ENCODE data around the gene ZNF575. TPM values are rescaled to one million over a fixed set of nuclear protein-coding genes. Genes with fewer than 3 reads are reported as not detected.

ZNF575 gene
- total RNA-seq, 1 donor from 2014 or later, result 0.72 TPM

DNA sequence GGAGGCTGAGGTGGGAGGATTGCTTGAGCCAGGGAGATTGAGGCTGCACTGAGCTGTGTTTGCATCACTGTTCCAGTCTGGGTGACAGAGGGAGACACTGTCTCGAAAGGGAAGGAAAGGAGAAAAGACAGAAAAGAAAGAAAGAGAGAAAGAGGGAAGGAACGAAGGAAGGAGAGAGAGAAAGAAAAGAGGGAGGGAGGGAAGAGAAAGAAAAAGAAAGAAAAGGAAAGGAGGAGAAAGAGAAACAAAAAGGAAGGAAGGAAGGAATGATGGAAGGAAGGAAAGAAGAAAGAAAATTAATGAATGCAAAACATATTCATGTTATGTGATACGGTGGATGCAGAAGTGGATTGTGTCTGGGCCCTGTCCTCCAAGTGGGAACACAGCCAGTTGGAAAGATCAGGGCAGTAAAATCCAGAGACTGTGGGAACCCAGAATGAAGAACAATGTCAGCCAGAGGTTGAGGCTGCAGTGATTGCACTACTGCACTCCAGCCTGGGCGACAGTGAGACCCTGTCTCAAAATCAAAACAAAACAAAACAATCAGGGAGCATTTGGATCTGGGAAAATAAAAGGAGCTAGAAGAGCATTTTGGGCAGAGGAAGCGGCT is 34.6 kb upstream of the ZNF575 start:
- Mint-ChIP-seq H3K27ac (ENCODE audit: unreplicated experiment) (peak overlapping the region; percentile 16), H3K4me3 (no peak overlapping the region), H3K36me3 (ENCODE audit: low read depth) (no peaks in the 10 kb centered on the region)

GRCh38 chr19:43499042-43499441 is 33.9 kb upstream of the ZNF575 start:
- no peaks in the 10 kb centered on the region for H3K9me3 Mint-ChIP-seq
- H3K27ac Mint-ChIP-seq (ENCODE audit: unreplicated experiment), result peak overlapping the region; percentile 31
- H3K36me3 Mint-ChIP-seq (ENCODE audit: low read depth), result no peaks in the 10 kb centered on the region
- H3K4me3 Mint-ChIP-seq, result no peak overlapping the region
- peaks cover 13% of the 10 kb centered on the region for H3K4me1 Mint-ChIP-seq
- TF ChIP-seq, protein P1, sequence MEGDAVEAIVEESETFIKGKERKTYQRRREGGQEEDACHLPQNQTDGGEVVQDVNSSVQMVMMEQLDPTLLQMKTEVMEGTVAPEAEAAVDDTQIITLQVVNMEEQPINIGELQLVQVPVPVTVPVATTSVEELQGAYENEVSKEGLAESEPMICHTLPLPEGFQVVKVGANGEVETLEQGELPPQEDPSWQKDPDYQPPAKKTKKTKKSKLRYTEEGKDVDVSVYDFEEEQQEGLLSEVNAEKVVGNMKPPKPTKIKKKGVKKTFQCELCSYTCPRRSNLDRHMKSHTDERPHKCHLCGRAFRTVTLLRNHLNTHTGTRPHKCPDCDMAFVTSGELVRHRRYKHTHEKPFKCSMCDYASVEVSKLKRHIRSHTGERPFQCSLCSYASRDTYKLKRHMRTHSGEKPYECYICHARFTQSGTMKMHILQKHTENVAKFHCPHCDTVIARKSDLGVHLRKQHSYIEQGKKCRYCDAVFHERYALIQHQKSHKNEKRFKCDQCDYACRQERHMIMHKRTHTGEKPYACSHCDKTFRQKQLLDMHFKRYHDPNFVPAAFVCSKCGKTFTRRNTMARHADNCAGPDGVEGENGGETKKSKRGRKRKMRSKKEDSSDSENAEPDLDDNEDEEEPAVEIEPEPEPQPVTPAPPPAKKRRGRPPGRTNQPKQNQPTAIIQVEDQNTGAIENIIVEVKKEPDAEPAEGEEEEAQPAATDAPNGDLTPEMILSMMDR (conservative IDR thresholded peaks at IDR 0.05), result no peak
- H3K27me3 Mint-ChIP-seq (ENCODE audit: low read depth), result peaks cover 2% of the 10 kb centered on the region
- DNase-seq (ENCODE audit: low read depth, low spot score), result no peak

More for the DNA sequence above, 34.6 kb upstream of the ZNF575 start:
- Mint-ChIP-seq H3K27me3 (ENCODE audit: low read depth) (no peaks in the 10 kb centered on the region), H3K4me1 (peaks cover 7% of the 10 kb centered on the region), H3K9me3 (no peaks in the 10 kb centered on the region)
- TF ChIP-seq, protein P1 (conservative IDR thresholded peaks at IDR 0.05), result no peak
- DNase-seq (ENCODE audit: low read depth, low spot score), result no peak

DNA sequence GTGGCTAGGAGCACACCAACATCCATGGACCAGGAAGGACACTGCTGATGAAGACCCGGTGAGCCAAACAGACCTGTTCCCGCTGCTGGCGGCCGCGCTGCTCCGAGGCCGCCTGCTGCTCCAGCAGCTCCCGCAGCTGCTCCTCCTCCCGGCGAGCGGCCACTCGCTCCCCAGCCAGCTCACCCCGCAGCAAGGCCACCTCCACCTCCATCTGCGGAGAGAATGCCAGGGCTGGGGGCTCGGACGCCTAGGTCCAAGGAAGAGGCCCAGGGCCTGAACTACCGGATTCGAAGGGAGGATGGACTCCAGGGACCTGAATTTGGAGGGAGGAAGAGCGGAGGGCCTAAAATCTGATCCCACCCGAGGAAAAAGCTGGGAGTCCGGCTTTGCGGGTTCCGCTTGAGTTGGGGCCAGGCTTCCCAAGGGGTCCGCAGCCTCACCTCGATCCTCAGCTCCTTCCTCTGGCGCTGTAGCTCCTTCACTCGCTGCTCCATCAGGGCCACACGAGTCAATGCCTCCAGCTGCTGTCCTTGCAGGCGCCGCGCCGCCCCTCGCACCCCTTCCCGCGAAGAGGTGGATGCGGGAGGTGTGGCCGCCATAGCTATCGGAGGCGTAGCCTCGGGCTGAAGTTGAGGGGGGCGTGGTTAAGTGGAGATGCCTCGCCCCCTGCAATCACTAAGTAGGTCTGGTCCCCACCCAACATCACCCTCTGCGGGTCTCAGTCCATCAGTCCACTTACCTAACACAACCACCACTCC is 31.1 kb upstream of the ZNF575 start:
- Mint-ChIP-seq H3K9me3 (no peaks in the 10 kb centered on the region), H3K36me3 (ENCODE audit: low read depth) (no peaks in the 10 kb centered on the region), H3K27me3 (ENCODE audit: low read depth) (peaks cover 2% of the 10 kb centered on the region), H3K4me3 (no peak overlapping the region), H3K27ac (ENCODE audit: unreplicated experiment) (no peak overlapping the region), H3K4me1 (peaks cover 21% of the 10 kb centered on the region)
- TF ChIP-seq, protein P1 (conservative IDR thresholded peaks at IDR 0.05), result no peak
- DNase-seq (ENCODE audit: low read depth, low spot score), result no peak

DNA sequence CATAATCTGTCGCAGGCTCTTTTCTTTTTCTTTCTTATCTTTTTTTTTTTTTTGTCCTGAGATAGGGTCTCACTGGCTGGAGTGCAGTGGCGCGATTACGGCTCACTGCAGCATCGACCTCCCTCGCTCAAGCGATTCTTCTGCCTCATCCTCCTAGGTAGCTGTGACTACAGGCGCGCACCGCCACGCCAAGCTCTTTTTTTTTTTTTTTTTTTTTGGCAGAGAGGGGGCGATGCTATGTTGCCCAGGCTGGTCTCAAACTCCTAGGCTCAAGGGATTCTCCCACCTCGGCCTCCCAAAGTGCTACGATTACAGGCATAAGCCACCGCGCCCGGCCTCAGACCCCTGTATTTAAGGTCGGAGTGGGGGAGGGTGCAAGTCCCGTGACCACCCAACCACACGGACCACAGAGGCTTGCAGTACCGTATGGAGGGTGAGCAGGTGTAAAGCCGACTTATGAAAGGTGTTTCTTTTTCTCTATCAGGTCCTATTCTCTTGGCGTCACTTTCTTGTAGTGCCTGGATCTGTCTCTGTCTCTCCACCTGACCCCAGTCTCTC is 30.5 kb upstream of the ZNF575 start:
- peaks cover 21% of the 10 kb centered on the region for H3K4me1 Mint-ChIP-seq

More for the DNA sequence above, 30.5 kb upstream of the ZNF575 start:
- H3K27me3 Mint-ChIP-seq (ENCODE audit: low read depth), result peaks cover 2% of the 10 kb centered on the region
- H3K27ac Mint-ChIP-seq (ENCODE audit: unreplicated experiment), result no peak overlapping the region
- TF ChIP-seq, protein P1 (conservative IDR thresholded peaks at IDR 0.05), result no peak
- H3K9me3 Mint-ChIP-seq, result no peaks in the 10 kb centered on the region
- peak overlapping the region; percentile 50 for H3K4me3 Mint-ChIP-seq
- no peak for DNase-seq (ENCODE audit: low read depth, low spot score)
- no peaks in the 10 kb centered on the region for H3K36me3 Mint-ChIP-seq (ENCODE audit: low read depth)

Data from neural crest cell (in vitro differentiated cells).